Islet precursor cell (in vitro differentiated cells): ENCODE data around the gene ATP10A.

Experiments
- DNase-seq: peaks from one replicate; pipeline ENCODE4 v3.0.0-alpha.2; 2018

The ATP10A gene

GRCh38 chr15:25715536-25716413, 147.4 kb downstream of the ATP10A start:
- no peak for DNase-seq

GRCh38 chr15:25714538-25714840, 148.6 kb downstream of the ATP10A start:
- DNase-seq = no peak

DNA sequence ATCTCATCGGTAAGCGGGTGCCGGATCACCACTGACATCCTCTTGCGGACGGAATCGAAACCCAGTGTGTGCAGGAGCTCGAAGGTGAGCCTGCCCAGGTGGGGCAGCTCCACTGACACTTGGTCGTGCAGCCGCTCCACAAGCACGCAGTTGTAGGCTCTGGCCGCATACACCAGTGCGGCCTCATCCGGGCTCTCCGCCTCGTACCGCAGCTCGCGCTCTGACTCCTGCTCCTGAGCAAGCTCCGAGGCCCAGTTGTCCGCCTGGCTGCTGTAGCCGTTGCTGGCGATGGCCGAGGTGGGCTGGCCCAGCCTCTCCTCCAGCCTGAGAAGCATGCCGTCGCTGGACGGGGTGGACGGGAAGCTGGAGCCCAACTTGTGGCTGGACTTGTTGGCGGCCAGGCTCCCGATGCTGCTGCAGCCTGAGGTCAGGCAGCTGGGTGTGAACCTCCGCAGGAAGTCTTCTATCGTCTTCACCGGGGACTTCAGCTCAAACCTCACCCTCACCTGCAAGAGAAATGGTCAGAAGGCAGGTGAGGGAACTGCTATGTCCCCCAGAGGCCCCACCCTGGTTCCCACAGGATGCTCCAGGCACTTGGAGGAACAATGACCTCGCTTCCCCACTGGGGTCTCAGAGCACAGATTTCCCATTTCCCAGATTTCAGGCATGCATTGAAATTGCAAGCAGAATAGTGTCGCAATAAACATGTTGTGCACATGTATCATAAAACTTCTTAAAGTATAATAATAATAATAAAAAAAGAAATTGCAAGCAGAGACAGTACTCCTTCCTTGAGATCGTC, 149.2 kb downstream of the ATP10A start:
- DNase-seq = no peak

DNA sequence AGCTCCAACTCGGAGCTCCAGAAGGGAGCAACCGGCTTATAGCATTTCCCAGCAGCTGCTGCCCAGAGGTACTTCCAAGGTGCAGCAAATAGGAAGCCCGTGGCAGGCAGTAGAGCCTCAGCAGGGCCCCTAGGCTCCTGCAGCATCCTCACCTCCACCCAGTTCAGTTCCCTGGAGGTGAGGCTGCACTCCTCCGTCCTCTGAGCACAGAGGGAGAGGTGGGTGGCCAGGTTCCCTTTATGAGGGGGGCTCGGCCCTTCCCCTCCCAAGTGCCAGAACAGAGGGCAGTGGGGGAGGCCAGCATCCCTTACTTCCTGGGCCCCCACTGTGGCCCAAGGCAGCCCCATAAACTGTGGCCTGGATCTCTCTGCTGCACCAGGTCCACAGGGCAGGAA, 150.2 kb downstream of the ATP10A start:
- DNase-seq = peak; percentile 29

DNA sequence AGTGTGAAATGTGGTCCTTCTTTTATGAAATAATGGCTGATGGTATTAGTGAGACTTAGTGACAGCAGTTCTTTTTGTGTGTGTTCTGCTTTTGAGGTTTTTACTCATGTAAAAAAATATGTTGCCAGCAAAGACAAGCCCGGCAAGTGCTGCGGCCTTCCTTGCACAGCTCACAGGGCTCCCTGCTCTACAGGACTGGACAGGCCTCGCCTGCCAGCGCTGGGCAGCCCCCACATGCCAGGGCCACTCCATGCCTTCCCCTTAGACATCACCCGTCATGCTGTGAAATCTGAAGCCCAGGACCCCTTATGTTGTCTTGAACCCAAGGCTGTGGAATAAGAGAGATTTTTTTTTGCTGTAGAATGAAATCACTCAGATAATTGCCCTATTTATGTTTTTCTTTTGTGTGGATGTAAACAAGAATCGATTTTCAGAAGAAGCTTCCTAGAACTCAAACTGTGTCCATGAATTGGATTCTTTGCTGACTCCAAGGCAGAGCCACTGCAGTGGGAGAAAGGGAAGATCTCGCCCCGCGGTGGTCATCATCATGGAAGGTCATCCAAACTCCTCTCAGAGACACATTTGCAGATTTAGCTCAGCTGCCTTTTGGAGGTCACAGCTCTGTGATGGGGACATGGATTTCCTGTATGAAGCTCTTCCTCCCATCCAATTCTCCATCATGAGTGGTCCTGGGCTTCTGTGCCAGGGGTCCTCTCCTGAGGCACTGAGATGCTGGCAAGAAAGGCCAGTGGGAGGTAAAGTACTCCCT, 150.8 kb downstream of the ATP10A start:
- DNase-seq = peak; percentile 37

GRCh38 chr15:25711691-25712090, 151.4 kb downstream of the ATP10A start:
- DNase-seq = peak; percentile 38

- no peak for DNase-seq
Observed at GRCh38 chr15:25711164-25711563, 152.0 kb downstream of the ATP10A start.

DNA sequence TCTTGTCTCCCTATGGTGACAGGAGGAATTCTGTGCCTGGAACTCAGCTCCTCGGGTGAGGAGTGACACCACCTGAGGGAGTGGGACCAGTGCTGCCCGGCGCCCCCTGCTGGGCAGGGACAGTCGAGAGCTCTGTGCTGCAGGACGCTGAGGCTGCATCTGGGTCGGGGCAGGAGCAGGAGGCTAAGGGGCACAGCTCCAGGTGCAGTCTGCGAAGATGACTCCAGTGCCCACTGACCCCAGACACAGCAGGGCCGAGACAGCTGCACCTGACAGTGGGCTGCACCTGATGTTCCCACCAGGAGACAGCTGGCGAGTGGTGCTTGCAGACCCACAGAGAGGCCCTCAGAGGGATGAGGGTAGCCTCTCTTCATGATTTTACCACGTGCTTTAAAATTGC, 152.9 kb downstream of the ATP10A start:
- peak; percentile 81 for DNase-seq

- peak; percentile 36 for DNase-seq
Observed at GRCh38 chr15:25709437-25710159, 153.5 kb downstream of the ATP10A start.

- DNase-seq = no peak
Observed at GRCh38 chr15:25708391-25708790, 154.7 kb downstream of the ATP10A start.

GRCh38 chr15:25707656-25708365, 155.3 kb downstream of the ATP10A start:
- DNase-seq = no peak

DNA sequence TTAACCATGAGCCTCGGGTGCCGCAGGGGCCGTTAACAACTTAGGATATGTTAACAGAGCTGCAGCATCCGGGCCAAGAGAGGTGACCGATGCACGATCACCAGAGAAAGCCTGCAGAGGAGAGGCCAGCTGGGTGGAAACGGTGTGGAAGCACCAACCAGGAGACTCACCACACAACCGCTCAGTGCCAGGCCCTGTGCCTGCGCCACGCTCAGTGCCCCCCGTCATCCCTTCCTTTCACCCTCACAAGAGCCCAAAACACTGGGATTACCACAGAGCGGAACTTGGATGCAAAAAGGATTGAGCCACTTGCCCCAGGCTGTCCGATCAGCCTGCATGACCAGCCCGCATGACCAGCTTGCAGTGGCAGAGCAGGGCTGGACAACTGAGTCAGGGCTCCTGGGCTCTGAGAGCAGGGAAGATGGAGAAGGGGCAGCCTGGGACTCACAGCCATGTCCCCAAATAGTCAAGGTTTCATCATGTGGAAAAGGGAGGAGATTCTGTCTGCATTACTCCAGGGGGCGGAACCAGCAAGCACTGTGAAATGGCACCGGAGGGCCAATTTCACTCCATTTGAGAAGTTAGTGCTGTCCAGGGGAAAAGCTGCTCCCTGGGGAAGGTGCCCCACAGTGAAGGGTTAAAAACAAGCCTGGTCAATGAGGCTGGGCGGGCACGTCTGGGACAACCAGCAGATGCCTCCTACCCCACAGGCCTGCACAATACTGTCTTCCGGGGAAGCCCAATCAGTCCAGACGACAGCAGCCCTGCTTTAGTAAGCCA, 156.8 kb downstream of the ATP10A start:
- no peak for DNase-seq

DNA sequence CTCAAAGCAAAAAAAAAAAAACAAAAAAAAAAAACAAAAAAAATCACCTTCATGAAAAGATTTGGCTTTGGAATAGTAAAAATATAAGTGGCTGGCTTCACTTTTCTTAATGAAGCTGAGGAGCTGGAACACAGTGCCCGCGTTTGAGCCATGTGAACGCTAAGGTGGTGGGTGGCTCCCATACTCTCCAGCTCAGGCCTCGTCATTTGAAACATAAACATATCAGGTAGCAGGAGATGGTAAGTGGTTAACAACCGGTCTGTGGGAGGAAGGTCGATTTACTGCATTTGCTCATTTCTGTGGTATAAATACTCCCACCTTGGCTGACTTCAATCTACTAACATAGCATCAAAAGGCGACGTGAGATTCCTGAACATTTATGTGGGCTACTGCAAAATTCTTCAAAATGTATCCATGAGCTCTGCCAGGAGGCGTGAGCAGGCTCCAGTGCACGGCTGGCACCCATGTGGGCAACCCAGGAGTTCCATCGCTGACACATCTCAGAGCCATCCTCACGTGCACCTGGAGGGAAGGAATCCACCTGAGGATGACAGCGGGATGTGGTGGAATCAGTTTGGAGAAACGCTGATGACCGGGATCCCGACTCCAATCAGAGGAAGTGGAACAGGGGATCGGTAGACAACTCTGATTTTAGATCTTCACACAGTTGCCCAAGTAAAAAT, 157.6 kb downstream of the ATP10A start:
- DNase-seq = no peak

- no peak for DNase-seq
Observed at GRCh38 chr15:25703726-25704125, 159.4 kb downstream of the ATP10A start.

GRCh38 chr15:25701721-25702465, 161.2 kb downstream of the ATP10A start:
- no peak for DNase-seq

- DNase-seq = no peak
Observed at GRCh38 chr15:25700916-25701315, 162.2 kb downstream of the ATP10A start.

DNA sequence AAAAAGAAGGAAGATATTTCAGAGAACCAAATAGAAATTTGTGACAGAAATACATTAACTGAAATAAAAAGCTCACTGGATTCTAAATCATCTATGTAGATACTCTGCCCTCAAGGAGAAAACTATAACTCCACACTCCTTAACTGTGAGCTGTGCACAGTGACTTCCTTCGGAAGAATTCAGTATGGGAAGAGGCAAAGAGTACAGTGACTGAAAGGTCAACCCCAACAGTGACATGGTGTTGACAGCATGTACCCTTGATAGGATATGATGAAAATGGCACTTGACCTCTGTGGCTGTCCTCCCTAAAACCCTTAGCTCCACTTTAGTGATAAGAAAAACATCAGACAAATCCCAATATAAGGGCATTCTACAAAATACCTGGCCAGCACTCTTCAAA, 165.5 kb downstream of the ATP10A start:
- no peak for DNase-seq

DNA sequence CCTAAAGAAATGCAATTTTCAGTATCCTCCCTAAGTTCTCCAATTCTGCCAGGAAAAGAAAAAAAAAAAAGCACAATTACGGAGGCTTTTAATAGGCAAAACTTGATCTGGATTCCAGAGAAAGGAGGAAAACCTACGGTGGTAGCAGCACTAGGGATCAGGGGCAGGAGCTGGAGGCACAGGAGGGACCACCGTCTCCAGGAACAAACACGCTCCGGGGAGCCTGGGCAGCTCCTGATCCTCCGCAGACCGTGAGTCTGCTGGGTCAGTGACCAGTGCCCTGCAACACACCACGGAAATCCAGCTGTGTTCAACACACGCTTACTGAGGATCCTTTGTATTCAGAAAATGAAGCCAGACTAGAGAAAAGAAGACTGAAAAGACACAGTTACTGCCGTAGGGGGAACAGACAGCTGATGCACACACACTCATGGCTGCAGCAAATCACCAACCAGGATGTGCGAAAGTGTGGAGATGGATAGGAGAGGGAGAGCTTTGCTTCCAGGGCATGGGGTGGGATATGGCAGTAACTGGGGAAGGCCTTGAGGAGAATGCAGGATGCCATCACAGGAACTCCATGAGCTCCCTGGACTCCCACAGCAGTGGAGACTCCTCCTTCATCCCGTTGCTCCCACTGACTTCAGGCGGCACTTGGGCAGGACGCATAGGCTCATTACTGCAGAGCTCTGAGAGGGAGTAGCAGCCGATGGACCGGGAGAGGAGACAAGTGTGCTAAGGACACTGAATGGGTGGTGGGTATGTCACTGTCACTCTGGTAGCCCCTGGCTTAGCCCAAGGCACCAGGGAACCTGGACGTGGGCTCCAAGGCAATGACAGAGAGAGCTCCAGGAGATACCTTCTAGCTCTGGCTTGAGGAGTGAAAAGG, 167.0 kb downstream of the ATP10A start:
- no peak for DNase-seq

DNA sequence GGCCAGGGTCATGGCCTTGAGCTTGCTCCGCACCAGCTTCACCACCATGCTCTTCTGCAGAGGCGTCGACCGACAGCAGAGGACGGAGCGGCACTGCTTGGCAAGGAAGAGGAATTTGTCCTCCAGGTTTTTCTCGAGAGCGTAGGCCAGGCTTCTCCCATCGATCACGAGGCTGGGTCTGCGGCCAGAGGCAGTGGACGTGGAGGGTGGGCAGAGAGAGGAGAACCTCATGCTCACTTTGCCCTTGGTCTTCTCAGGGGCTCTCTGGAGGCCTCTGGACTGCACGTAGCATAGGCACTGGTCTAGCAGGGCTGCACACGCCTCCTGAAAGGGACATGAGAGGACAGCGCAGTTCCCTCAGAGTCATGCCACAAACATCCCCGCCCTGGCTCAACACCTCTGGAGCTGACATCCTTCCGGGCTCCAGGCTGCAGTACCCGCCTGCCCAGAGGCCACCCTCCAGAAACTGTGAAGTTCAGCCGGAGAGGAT, 168.3 kb downstream of the ATP10A start:
- no peak for DNase-seq
